K562 (cell line): Measurements from ENCODE around the gene EFCAB12. TPM values are rescaled to one million over a fixed set of nuclear protein-coding genes. Genes with fewer than 3 reads are reported as not detected.

Source experiments
- ADNP ChIP-seq: fragments of 200-800 bp; sonication (Bioruptor generic); IDR thresholded peaks from 2 replicates; pipeline ENCODE4 v1.6.1; 2016; ENCODE audit warnings: missing genetic modification characterization, missing compliant biosample characterization
- ETV6 ChIP-seq, 3 experiments: fragments of 150-350 bp in 1 of 3; sonication (generic) in 1 of 3; formaldehyde crosslinking in 1 of 3; IDR thresholded peaks; 2 replicates each; pipeline versions ENCODE4 v1.6.1 to v1.8.0; 2014 to 2022; ENCODE audit warnings: borderline replicate concordance in 2 of 3, low read depth in 2 of 3, antibody characterized with exemption in 1 of 3, low read length in 1 of 3, mild to moderate bottlenecking in 1 of 3, missing genetic modification reagents in 1 of 3
- JUND ChIP-seq, 2 experiments: IDR thresholded peaks; 2 replicates in 1 of 2; 3 replicates in 1 of 2; pipeline ENCODE4 v1.6.1; 2011; ENCODE audit warnings: borderline replicate concordance in 2 of 2, low read depth in 2 of 2, low read length in 2 of 2, improper control_type of control experiment in 1 of 2, missing biosample characterization in 1 of 2, missing genetic modification characterization in 1 of 2, missing genetic modification reagents in 1 of 2
- POLR2AphosphoS2 ChIP-seq: IDR thresholded peaks from 2 replicates; pipeline ENCODE4 v1.6.1; 2012; ENCODE audit warnings: low read length, improper control_type of control experiment
- ZNF655 ChIP-seq: fragments of 250-450 bp; sonication (Bioruptor Pico); IDR thresholded peaks from 2 replicates; pipeline ENCODE4 v1.5.0; 2021
- polyA plus RNA-seq, 8 experiments: library from polyadenylated mRNA; depleted of rRNA in 4 of 8; stranded (reverse) in 5 of 8; unstranded in 3 of 8; fragments of >200 nt; fragmentation: Nextera tagmentation in 2 of 8; fragmentation: Illumina TruSeq in 1 of 8; extraction: Ambion mirVana in 2 of 8; extraction: Trizol in 1 of 8; gene quantifications; 2 replicates each; pipeline versions ENCODE4 v1.2.1 to v1.2.3, GENCODE V29; 2011 to 2014; ENCODE audit warnings: inconsistent platforms in 1 of 8, missing spikeins in 1 of 8
- total RNA-seq, 7 experiments: library from RNA; depleted of rRNA in 6 of 7; stranded (reverse); fragments of >200 nt in 6 of 7; fragmentation: Illumina TruSeq in 2 of 7; extraction: Trizol in 2 of 7; gene quantifications; 2 replicates each; pipeline versions ENCODE4 v1.2.1 to v1.2.3, GENCODE V29; 2011 to 2021; ENCODE audit warnings: low replicate concordance in 1 of 7
- TF ChIP-seq, protein P1 (sequence below): fragments of 250-450 bp; sonication (Bioruptor Pico); IDR thresholded peaks from 2 replicates; pipeline ENCODE4 v1.4.0; 2020; ENCODE audit warnings: mild to moderate bottlenecking

EFCAB12 gene
- total and polyA plus RNA-seq, 9 of the 15 experiments (the other 6 are each of a cell fraction or from before 2014, with no cell fraction given) = 0.08 to 0.95 (median 0.56) TPM; not detected in 1

DNA sequence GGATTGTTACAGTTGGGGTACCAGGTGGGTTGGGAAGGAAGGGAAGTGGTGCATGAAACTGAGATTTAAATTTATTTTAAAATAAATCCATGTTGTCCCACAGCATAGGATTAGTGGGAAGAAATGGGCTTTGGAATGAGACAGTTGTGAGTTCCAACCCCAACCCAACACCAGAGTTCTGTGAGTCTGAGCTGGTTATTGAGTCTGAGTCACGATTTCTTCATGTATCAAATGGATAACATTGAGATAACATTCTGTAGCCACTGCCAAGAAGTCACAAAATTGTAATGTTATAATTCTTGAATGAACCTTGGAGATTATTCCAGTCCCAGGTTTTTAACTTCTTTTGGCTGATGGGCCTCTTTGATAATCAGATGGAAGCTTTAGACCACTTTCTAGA lies 25.3 kb upstream of the EFCAB12 start (continued):
- TF ChIP-seq, protein P1, sequence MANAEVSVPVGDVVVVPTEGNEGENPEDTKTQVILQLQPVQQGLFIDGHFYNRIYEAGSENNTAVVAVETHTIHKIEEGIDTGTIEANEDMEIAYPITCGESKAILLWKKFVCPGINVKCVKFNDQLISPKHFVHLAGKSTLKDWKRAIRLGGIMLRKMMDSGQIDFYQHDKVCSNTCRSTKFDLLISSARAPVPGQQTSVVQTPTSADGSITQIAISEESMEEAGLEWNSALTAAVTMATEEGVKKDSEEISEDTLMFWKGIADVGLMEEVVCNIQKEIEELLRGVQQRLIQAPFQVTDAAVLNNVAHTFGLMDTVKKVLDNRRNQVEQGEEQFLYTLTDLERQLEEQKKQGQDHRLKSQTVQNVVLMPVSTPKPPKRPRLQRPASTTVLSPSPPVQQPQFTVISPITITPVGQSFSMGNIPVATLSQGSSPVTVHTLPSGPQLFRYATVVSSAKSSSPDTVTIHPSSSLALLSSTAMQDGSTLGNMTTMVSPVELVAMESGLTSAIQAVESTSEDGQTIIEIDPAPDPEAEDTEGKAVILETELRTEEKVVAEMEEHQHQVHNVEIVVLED (CRISPR knock-in tag) = no peak
- TF ChIP-seq ZNF655 (CRISPR knock-in tag) (no peak), ADNP (tag) (no peak), JUND (IDR thresholded peaks at IDR 0.05; ENCODE audit: borderline replicate concordance, low read depth, low read length) (no peak), JUND (tag; IDR thresholded peaks at IDR 0.05; ENCODE audit: borderline replicate concordance, low read depth, low read length) (no peak), POLR2AphosphoS2 (no peak), ETV6 (IDR thresholded peaks at IDR 0.05; ENCODE audit: borderline replicate concordance in 1 of 2, low read depth in 2 of 2, low read length in 1 of 2) (no peak), ETV6 (CRISPR knock-in tag; IDR thresholded peaks at IDR 0.05; ENCODE audit: borderline replicate concordance) (no peak)
